HG02870 (cell line): ENCODE results near the gene EXOC3L2.

Experiments used
- ATAC-seq: cut with Tn5 transposase; IDR thresholded peaks from one replicate; pipeline ENCODE4 v1.9.1; 2021; ENCODE audit warnings: mild to moderate bottlenecking, moderate library complexity; ENCODE audit not compliant: unreplicated experiment

The EXOC3L2 gene

GRCh38 chr19:45163156-45163555, 82.1 kb downstream of the EXOC3L2 start:
- no peak for ATAC-seq

DNA sequence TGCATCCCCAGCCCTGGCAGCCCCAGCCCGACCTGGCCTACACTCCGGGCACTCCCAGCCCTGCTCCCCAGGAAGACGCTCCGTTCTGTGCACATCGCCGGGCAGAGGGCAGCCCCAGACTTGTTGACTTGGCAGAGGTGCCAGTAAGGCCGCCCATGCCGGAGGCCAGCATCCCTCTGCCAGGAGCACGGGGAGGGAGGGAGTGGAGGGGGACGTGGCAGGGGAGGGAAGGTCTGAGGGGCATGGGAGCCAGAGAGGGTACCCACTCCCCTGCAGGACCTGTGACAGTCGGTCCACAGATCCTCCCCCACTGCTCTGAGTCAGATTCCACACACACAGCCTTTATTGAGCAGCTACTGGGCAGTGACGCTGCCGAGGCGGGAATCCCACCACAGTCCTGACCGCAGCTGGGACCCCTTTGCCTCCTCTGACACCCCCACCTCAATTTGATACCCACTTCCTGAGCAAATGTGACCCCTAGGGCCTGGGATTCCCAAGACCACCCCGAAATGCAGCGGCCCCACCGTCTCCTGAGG, 82.5 kb downstream of the EXOC3L2 start:
- ATAC-seq = no peak
